GM21529 (cell line): ENCODE data around the gene CHML.
A peak's percentile ranks its signal among the peaks of the same experiment; 100 is the strongest.

Experiments used
- ATAC-seq: cut with Tn5 transposase; IDR thresholded peaks from one replicate; pipeline ENCODE4 v1.9.1; 2021; ENCODE audit not compliant: unreplicated experiment

CHML gene

DNA sequence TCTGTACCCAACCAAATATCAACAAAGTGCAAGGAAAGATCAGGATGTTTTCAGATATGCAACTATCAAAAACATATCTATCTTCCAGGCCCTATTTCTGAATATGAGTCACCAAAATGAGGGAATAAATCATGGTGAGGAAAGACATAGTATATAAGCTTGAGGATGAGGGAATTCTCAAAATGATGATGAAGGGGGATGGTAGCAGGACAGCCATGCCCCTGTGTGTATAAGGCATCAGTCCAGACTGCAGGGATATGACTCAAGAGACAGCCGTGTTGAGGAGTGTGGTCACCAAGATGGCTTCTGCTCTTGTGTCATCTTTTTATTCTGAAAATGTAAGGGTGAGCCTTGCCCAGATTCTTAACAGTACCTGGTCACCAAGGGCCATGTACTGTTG is 7.5 kb upstream of the CHML start:
- ATAC-seq, result no peak

DNA sequence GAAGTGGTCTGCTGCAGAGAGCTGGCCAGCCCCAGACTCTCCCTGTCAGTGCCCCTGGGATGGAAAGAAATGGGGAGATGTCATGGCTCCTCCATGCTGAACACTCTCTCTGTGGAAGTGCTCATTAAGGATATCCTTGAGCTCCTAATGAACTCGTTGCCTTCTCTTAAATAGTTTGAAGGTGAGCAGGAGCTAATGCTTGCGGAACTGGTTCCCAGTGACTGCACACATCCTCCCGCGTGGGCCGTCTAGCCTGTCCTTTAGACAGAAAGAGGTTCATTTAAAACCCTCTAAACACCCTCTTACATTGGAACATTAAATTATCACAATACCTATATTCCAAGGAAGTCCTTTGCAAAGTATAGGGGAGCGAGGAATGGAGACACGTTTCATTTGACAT is 6.0 kb upstream of the CHML start:
- no peak for ATAC-seq

- ATAC-seq, result no peak
Measured at GRCh38 chr1:241645199-241645598, 5.0 kb upstream of the CHML start.

- ATAC-seq, result no peak
Measured at GRCh38 chr1:241644259-241644658, 4.1 kb upstream of the CHML start.

GRCh38 chr1:241642593-241642944 is 2.4 kb upstream of the CHML start:
- no peak for ATAC-seq

DNA sequence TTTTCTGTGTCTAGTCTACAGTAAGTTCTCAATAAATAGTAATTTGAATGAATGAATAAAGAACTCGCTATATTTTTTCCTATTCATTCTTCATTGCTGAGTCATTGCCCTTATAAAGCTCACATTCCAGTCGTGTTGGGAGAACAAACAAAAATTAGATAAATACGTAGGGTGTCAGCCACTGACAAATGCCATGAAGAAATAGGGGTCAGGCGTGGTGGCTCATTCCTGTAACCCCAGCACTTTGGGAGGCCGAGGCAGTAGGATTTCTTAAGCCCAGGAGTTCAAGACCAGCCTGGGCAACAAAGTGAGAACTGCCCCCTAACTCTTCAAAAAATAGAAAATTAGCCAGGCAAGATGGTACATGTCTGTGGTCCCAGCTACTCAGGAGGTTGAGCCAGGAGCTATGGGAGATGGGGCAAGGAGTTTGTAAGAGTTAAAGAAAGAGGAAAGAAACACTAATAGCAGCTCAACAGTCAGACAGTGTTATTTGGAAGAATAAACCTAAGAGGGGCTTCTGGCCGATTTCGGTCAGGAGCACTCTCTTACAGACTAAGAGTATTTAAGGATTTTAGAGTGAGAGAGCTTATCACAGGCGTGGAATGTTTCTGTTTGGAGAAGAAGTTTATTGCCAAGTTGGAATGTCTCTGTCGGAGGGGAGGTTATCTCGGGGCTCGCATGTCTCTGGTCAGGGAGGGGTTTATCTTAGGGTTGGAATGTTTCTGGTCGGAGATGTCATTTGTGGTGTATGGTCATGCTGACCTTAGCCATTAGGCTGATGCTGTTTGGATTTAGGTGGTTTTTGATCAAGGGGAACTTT is 1.8 kb upstream of the CHML start:
- no peak for ATAC-seq

DNA sequence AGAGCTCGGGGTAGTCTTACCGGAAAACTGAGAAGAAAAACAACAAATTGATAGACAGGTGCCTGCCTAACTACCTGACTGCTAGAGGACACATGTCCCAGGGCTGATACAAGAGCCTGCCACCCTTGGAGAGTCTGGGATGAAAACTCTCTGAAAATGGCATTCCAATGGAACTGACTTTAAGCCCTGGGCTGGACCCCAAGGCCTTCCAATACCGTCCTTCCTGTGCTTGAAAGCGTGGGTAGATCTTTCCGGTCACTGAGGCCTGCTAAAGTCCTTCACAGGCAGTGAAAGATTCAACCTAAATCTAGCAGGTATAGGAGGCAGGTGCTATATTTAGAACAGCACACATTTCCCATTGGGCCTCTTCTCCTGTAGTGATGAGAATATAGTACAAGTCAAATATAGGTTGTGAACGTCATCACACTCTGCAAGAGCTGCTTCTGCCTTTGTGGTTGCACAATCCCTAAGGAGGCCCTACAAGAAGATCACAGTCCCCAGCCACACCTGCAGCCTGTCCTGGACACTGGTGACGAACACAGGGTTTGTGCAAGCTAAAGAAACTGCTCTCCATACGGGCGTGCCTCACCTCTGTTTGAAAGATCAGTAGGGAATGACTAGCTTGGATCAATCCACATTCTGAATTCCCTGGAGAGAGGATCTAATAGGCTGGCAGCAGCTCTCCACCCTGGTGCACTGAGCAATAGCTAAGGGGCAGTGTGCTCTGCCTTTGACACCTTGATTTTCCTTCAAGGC is 876 bp upstream of the CHML start:
- ATAC-seq, result no peak

DNA sequence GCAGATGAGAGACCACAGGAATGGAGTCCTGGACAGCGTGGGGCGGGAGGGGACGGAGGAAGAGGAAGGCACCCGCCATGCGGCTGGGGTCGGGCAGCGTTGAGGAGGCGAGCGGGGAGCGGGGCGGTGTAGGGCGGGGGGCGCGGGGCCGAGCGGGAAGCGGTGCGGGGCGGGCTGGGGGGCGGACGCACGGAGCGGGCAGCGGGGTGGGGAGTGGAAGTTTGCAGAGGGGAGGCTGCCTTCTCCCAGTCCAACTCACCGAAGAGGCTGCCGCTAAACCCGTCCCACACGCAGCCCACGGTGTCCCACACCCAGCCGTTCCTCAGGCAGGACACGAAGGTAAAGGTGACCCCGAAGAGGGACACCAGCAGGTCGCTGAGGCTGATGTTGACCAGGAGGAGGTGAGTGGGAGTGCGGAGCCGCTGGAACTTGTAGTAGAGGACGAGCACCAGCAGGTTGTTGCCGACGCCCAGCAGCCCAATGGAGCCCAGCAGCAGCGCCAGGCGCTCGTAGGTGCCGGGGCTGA is 483 bp downstream of the CHML start:
- ATAC-seq, result peak; percentile 49

GRCh38 chr1:241638909-241639622 is 1.1 kb downstream of the CHML start:
- ATAC-seq, result peak; percentile 10

GRCh38 chr1:241638099-241638682 is 2.0 kb downstream of the CHML start:
- ATAC-seq, result no peak

GRCh38 chr1:241637604-241638003 is 2.6 kb downstream of the CHML start:
- ATAC-seq, result no peak

DNA sequence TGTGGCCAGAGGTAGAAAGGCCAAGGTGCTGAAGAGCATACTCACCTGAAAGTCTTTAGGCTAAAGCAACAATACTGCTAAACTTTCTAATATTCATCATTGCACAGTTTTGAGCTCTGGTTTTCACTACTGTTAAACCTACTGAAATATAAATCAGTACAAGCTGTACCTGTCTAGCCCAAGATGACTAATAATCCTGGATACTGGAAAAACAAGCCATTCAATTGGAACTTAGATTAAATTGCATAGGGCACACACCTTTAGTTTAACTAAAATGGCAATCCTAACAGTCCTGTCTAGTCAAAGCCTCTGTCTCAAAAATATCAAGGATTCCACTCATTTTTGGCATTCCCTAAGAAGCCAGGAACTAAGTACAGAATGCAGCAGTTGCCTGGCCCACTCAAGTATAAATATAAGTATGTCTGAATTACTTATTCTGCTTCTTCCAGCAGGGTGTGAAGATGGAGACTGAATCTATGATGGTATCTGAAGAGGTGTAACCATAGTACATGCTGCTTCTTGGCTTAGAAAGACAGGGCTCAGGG is 3.1 kb downstream of the CHML start:
- ATAC-seq, result no peak

DNA sequence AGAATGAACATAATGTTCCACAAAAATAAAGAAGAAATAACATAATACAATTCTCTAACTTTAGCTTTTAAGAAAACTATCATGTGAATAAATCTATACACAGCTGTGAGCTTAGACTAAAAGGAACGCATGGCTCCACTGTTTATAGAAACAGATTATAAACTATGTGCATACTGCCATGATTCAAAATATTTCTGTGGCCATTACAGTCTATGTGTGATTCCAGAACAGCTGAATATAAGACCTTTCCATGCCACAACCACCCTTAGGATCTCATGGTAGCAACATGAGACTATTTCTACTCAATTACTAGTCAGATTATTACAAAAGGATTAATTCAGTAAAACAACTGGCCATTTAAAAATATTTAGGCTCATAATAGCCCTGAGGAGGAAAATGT is 3.9 kb downstream of the CHML start:
- ATAC-seq, result no peak

DNA sequence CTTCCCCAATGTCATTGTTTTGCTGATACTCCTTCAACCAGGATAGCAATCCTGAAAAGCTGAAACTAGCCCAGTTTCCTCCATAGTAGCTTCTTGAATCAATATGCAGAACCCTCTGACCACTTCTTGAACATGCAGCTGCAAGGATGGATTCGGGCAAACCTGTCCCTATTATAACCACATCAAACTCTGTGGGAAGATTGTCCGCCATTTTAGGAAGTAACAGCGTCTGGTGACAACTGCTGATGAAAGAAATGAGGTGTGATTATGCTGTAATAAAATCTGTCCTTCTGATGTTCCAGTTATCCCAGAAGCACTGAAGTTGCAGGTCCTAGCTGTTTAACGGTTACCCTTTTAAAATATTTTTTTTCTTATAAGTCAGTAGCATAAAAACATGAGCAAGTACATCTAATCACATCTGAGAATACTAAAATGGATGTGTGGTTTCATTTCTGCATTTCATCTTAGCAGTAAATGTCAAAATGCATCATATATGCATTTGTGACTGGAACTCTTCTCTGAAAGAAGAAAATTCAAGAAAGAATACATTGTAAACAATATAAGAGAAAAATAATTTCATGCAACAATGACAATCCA is 4.5 kb downstream of the CHML start:
- ATAC-seq, result no peak

DNA sequence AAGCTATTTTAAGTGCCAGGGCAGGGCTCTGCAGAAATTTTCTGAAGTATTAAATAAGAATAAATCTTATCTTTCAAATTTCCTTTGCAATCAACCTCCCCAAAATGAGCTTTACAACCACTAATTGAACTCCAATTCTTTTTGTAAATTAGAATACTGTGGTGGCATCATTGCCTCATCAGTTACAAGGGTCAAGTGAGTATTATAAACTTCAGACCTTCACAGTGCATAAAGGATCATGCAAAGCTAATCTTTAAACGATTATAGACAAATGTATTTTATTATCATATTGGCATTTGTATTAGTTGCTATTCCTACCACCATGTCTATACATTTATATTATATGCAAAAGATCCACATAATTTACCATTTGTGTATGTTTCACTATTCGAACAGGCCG is 7.2 kb downstream of the CHML start:
- no peak for ATAC-seq

DNA sequence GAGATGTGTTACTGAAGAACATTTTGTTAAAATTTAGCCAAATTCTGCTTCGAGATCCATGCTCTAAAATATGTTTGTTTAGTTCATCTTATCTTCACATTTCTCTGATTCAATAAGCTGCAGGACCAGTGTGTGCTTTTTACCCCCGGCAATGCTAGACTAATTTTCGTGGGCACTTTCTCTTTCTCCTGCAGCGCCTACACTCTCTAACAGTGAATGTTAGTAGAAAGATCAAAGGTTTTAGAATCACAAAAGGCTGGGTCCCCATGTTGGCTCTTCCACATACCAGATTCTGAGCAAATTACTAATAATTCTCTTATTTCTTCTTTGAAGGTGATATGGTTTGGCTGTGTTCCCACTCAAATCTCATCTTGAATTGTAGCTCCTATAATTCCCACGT is 8.5 kb downstream of the CHML start:
- ATAC-seq, result no peak

- no peak for ATAC-seq
Measured at GRCh38 chr1:241630899-241631298, 9.3 kb downstream of the CHML start.

- ATAC-seq, result no peak
Measured at GRCh38 chr1:241630476-241630875, 9.7 kb downstream of the CHML start.

- ATAC-seq, result no peak
Measured at GRCh38 chr1:241630005-241630404, 10.2 kb downstream of the CHML start.

DNA sequence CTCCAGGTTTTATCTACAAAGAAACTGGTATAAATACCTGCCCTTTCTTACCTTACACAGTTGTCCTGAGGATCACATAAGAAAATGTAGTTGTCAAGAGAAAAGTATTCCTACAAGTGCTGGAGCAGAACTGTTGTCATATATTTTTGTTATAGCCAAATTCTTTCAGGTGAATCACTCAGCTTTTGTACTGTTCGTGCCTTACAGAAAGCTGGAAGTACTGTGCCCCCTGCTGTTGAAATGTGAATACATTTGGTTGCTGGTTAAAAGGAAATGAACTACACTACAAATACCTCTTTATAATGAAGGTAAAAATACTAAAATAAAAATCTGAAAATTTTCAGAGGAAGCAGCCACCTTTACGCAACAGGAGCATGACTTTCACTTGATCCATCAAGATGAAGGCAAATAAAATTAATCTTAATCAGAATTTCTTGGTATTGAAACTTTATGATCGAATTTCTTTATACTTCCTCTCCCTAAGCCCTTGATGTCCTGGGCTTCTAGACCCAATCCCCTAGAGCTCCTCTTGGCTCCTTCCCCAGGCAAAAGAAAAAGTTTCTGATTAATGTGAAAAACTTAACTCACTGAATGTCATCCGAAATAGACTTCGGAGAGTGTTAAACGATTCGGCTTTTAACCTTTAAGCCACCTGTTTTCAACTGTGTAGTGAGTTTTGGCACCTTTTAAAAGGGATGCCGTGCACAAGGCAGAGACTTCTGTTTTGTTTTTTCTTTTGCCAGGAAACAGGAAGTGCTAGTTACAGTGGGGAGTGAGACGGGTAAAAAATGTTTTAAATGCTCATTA is 12.5 kb downstream of the CHML start:
- ATAC-seq, result peak; percentile 88
